HCT116 (cell line): ENCODE results near the gene MINDY4. TPM values are rescaled to one million over a fixed set of nuclear protein-coding genes. Genes with fewer than 3 reads are reported as not detected.

Experiments used
- ATAC-seq: fragments of 200-7000 bp; cut with Tn5 transposase; 2 replicates; pipeline ENCODE4 v1.9.1; 2020; ENCODE audit warnings: mild to moderate bottlenecking, moderate library complexity
- BruUV-seq: library from RNA; stranded (reverse); fragments of 400-500 nt; replicated peaks from 2 replicates; lab custom pipeline; 2021; lab: Mats Ljungman, UMichigan
- CTCF ChIA-PET: fragments of 300-600 bp; sonication (Branson Sonifier 250); formaldehyde crosslinking; loops from one replicate; lab custom pipeline; 2021; ENCODE audit warnings: antibody characterized with exemption; lab: Charles Lee
- POLR2A ChIA-PET: fragments of 300-600, 350-600 bp; sonication (Branson Sonifier 250); formaldehyde crosslinking; loops from one replicate; lab custom pipeline; 2021; ENCODE audit warnings: antibody characterized with exemption; lab: Charles Lee
- RAD21 ChIA-PET, 2 experiments: fragments of 300-600 bp; sonication (Branson Sonifier 250); formaldehyde crosslinking; loops; one replicate each; lab custom pipeline; 2023; ENCODE audit warnings: low total read pairs in 2 of 2; ENCODE audit not compliant: uncharacterized antibody in 2 of 2, unreplicated experiment in 2 of 2, low non-redundant PET in 1 of 2; lab: Charles Lee
- DNase-seq: peaks from one replicate; pipeline ENCODE4 v3.0.0-alpha.2; 2010; ENCODE audit warnings: low read depth, low spot score
- H2AFZ ChIP-seq: fragments of 200-600 bp; shearing (Covaris generic), sonication (generic); 2 replicates; pipeline ENCODE4 v1.6.1; 2017; ENCODE audit warnings: low read depth, mixed run types, mixed read lengths, antibody characterized with exemption, low read length; ENCODE audit not compliant: poor library complexity, severe bottlenecking
- H3K27ac ChIP-seq: 2 replicates; pipeline ENCODE4 v1.5.1; 2012; ENCODE audit warnings: low read depth, low read length
- H3K27me3 ChIP-seq: fragments of 200-600 bp; sonication (generic); 2 replicates; pipeline ENCODE4 v1.6.1; 2016; ENCODE audit warnings: mixed run types, low read length, mixed read lengths; ENCODE audit not compliant: insufficient read depth
- H3K36me3 ChIP-seq, 2 experiments: fragments of 200-500 bp in 1 of 2; fragments of 200-600 bp in 1 of 2; sonication (Bioruptor generic) in 1 of 2; sonication (generic) in 1 of 2; 2 replicates each; pipeline versions ENCODE4 v1.5.1 to v1.6.1; 2014 to 2016; ENCODE audit warnings: low read length in 2 of 2, inconsistent platforms in 1 of 2, mixed read lengths in 1 of 2, mixed run types in 1 of 2; ENCODE audit not compliant: insufficient read depth in 2 of 2, control insufficient read depth in 1 of 2
- H3K4me1 ChIP-seq, 2 experiments: fragments of 200-600 bp in 1 of 2; sonication (generic) in 1 of 2; 2 replicates each; pipeline versions ENCODE4 v1.5.1 to v1.6.1; 2012 to 2017; ENCODE audit warnings: low read length in 2 of 2, inconsistent platforms in 1 of 2, mild to moderate bottlenecking in 1 of 2, mixed read lengths in 1 of 2, mixed run types in 1 of 2, moderate library complexity in 1 of 2; ENCODE audit not compliant: insufficient read depth in 2 of 2, control insufficient read depth in 1 of 2
- H3K4me2 ChIP-seq: fragments of 200-600 bp; sonication (generic); 2 replicates; pipeline ENCODE4 v1.6.1; 2017; ENCODE audit warnings: mixed run types, low read length, mixed read lengths
- H3K4me3 ChIP-seq, 2 experiments: fragments of 200-600 bp in 1 of 2; sonication (generic) in 1 of 2; replicated peaks in 1 of 2; 2 replicates each; pipeline ENCODE4 v1.5.1; 2011 to 2016; ENCODE audit warnings: low read length in 2 of 2, control low read depth in 1 of 2, low read depth in 1 of 2, mild to moderate bottlenecking in 1 of 2, mixed read lengths in 1 of 2, mixed run types in 1 of 2
- H3K79me2 ChIP-seq: fragments of 200-600 bp; sonication (generic); 2 replicates; pipeline ENCODE4 v1.6.1; 2017; ENCODE audit warnings: mild to moderate bottlenecking, mixed run types, low read length, moderate library complexity, mixed read lengths; ENCODE audit not compliant: insufficient read depth
- H3K9ac ChIP-seq: fragments of 200-600 bp; sonication (generic); 2 replicates; pipeline ENCODE4 v1.6.1; 2016; ENCODE audit warnings: low read length, mixed read lengths
- H3K9me2 ChIP-seq: fragments of 200-600 bp; sonication (generic), shearing (Covaris generic); 2 replicates; pipeline ENCODE4 v1.6.1; 2017; ENCODE audit warnings: mixed run types, mild to moderate bottlenecking, moderate library complexity; ENCODE audit not compliant: insufficient read depth
- H3K9me3 ChIP-seq, 2 experiments: fragments of 200-500 bp in 1 of 2; fragments of 200-600 bp in 1 of 2; sonication (Bioruptor generic) in 1 of 2; sonication (generic) in 1 of 2; 2 replicates each; pipeline ENCODE4 v1.6.1; 2014 to 2017; ENCODE audit warnings: low read length in 2 of 2, mixed read lengths in 2 of 2, inconsistent platforms in 1 of 2, low read depth in 1 of 2, mild to moderate bottlenecking in 1 of 2, mixed run types in 1 of 2, moderate library complexity in 1 of 2; ENCODE audit not compliant: control insufficient read depth in 1 of 2, insufficient read depth in 1 of 2
- H4K20me1 ChIP-seq: fragments of 200-600 bp; sonication (generic), shearing (Covaris generic); 2 replicates; pipeline ENCODE4 v1.6.1; 2017; ENCODE audit warnings: mixed run types, mild to moderate bottlenecking, moderate library complexity; ENCODE audit not compliant: insufficient read depth
- CEBPB ChIP-seq: IDR thresholded peaks from 2 replicates; pipeline ENCODE4 v1.6.1; 2012; ENCODE audit warnings: low read depth
- EZH2phosphoT487 ChIP-seq: fragments of 200-600 bp; IDR thresholded peaks from 2 replicates; pipeline ENCODE4 v1.6.1; 2018; ENCODE audit warnings: antibody characterized with exemption, borderline replicate concordance
- MAX ChIP-seq: IDR thresholded peaks from 2 replicates; pipeline ENCODE4 v1.6.1; 2012
- SP1 ChIP-seq: IDR thresholded peaks from 2 replicates; pipeline ENCODE4 v1.6.1; 2012; ENCODE audit warnings: low read depth
- ZFX ChIP-seq: fragments of 450-650 bp; IDR thresholded peaks from 2 replicates; pipeline ENCODE4 v1.6.1; 2017
- intact Hi-C: fragments of 100-400 bp; cut with micrococcal nuclease; formaldehyde crosslinking; loops from 2 replicates; pipeline ENCODE4 v1.10.0; 2022
- total RNA-seq: library from RNA; stranded (reverse); gene quantifications from one replicate; pipeline ENCODE4 v1.2.1, GENCODE V29; 2021; ENCODE audit not compliant: unreplicated experiment

Gene MINDY4
- total RNA-seq, 1 experiment from 2014 or later, result 6.1 TPM

- H3K9me3 ChIP-seq, result no peaks in the 10 kb centered on the region
- intact Hi-C loops, result no loop called here
- ChIA-PET CTCF (no interaction called here), RAD21 (no interaction called here), POLR2A (interaction anchor here (1.0 kb wide), 1 partner anchor 11 kb away, joined by 3 read pairs; no protein-coding TSS in a partner anchor)
- H3K4me3 ChIP-seq, result peak overlapping the region; percentile 83 to 86
- DNase-seq (no peak), ATAC-seq (peak; percentile 7; the same call in 1 of the 2 replicates)
- peak overlapping the region; percentile 75 for H3K4me2 ChIP-seq
- peak overlapping the region; percentile 55 for H3K27ac ChIP-seq
- no peaks in the 10 kb centered on the region for H3K27me3 ChIP-seq
- peaks cover 37% of the 10 kb centered on the region; the same call in 1 of the 2 replicates for H3K79me2 ChIP-seq
- H3K9ac ChIP-seq, result peak overlapping the region; percentile 77
- TF ChIP-seq SP1, result no peak
- TSS peak; percentile 46 for BruUV-seq
- H3K36me3 ChIP-seq, result 0 out of 4 replicates have a peak, but pooled peaks cover 0 to 5% of the 10 kb centered on the region in 2 experiments
- no peak overlapping the region for H2AFZ ChIP-seq
- H3K9me2 ChIP-seq, result no peaks in the 10 kb centered on the region
- H4K20me1 ChIP-seq, result no peaks in the 10 kb centered on the region
- H3K4me1 ChIP-seq, result peaks cover 0 to 12% of the 10 kb centered on the region in 2 experiments; a peak in 3 of 4 replicates
These were observed 736 bp downstream of the MINDY4 start for GRCh38 chr7:30771880-30772425.

DNA sequence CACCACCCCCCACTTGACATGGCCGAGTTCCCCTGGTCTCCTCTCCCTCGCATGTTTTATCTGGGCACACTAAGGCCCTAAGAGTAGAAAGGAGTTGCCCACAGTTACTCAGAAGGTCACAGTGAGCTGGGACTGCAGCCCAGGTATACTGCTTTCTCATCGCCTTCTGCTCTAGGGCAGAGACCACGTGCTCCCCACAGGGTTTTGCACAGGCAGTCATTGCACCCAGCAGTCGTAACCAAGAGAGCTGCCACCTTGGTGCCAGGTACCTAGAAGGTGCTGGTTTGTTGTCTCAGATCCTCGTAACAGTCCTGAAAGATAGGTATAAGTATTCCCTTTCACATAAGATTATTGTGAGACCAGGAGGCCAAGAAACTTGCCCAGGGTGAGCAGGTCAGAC, 1.8 kb downstream of the MINDY4 start:
- ChIA-PET RAD21 (no interaction called here), CTCF (no interaction called here), POLR2A (interaction anchor here (1.0 kb wide), 1 partner anchor 10 kb away, joined by 3 read pairs; no protein-coding TSS in a partner anchor)
- TF ChIP-seq EZH2phosphoT487 (no peak), MAX (no peak), ZFX (no peak), CEBPB (no peak)
- no peak for ATAC-seq
- Histone ChIP-seq H3K4me2 (no peak overlapping the region), H4K20me1 (no peaks in the 10 kb centered on the region), H3K4me1 (peaks cover 0 to 12% of the 10 kb centered on the region in 2 experiments; a peak in 3 of 4 replicates), H3K9me3 (no peaks in the 10 kb centered on the region), H2AFZ (no peak overlapping the region), H3K79me2 (peaks cover 37% of the 10 kb centered on the region; the same call in 1 of the 2 replicates), H3K27ac (no peak overlapping the region), H3K4me3 (no peak overlapping the region), H3K27me3 (no peaks in the 10 kb centered on the region), H3K9ac (no peak overlapping the region), H3K36me3 (0 out of 4 replicates have a peak, but pooled peaks cover 0 to 5% of the 10 kb centered on the region in 2 experiments), H3K9me2 (no peaks in the 10 kb centered on the region)
- intact Hi-C loops, result no loop called here
- no peak for DNase-seq
- no TSS peak for BruUV-seq
